Measurements from ENCODE around the gene LDB1.

The LDB1 gene

GRCh38 chr10:102120142-102120990 is at the start of gene LDB1:
TSS of gene LDB1 (minus strand) at chr10:102120368. CDS start at chr10:102120110, 258 bp downstream.
- peak; percentile 51 to 57 for DNase-seq (ENCODE audit: low read depth in 2 of 2)

- no peak for DNase-seq (ENCODE audit: low read depth in 2 of 2)
These were observed 47.7 kb upstream of the LDB1 start for GRCh38 chr10:102167861-102168260.

- no peak for DNase-seq (ENCODE audit: low read depth in 2 of 2)
These were observed 43.3 kb upstream of the LDB1 start for GRCh38 chr10:102163342-102163989.

GRCh38 chr10:102159831-102160230 is 39.7 kb upstream of the LDB1 start:
- DNase-seq (ENCODE audit: low read depth in 2 of 2): no peak

- no peak for DNase-seq (ENCODE audit: low read depth in 2 of 2)
These were observed 39.0 kb upstream of the LDB1 start for GRCh38 chr10:102159051-102159597.

- DNase-seq (ENCODE audit: low read depth in 2 of 2): no peak
These were observed 37.1 kb upstream of the LDB1 start for GRCh38 chr10:102157224-102157623.

- no peak for DNase-seq (ENCODE audit: low read depth in 2 of 2)
These were observed 34.4 kb upstream of the LDB1 start for GRCh38 chr10:102154466-102155116.

GRCh38 chr10:102153093-102153620 is 33.0 kb upstream of the LDB1 start:
- DNase-seq (ENCODE audit: low read depth in 2 of 2): no peak

- DNase-seq (ENCODE audit: low read depth in 2 of 2): peak; percentile 11 to 25
These were observed 32.4 kb upstream of the LDB1 start for GRCh38 chr10:102152545-102152890.

- DNase-seq (ENCODE audit: low read depth in 2 of 2): peak; percentile 99 to 100
These were observed 31.8 kb upstream of the LDB1 start, which contains the start of gene NOLC1 for GRCh38 chr10:102151774-102152544. TSS of gene NOLC1 (plus strand) at chr10:102152389. CDS start at chr10:102152411, 22 bp downstream.

GRCh38 chr10:102150970-102151773 is 31.0 kb upstream of the LDB1 start:
- no peak for DNase-seq (ENCODE audit: low read depth in 2 of 2)

- no peak for DNase-seq (ENCODE audit: low read depth in 2 of 2)
These were observed 28.1 kb upstream of the LDB1 start for GRCh38 chr10:102148275-102148674.

GRCh38 chr10:102147561-102147960 is 27.4 kb upstream of the LDB1 start:
- no peak for DNase-seq (ENCODE audit: low read depth in 2 of 2)

GRCh38 chr10:102146971-102147428 is 26.8 kb upstream of the LDB1 start:
- DNase-seq (ENCODE audit: low read depth in 2 of 2): no peak

- DNase-seq (ENCODE audit: low read depth in 2 of 2): no peak
These were observed 21.5 kb upstream of the LDB1 start for GRCh38 chr10:102141583-102142107.

GRCh38 chr10:102140913-102141540 is 20.9 kb upstream of the LDB1 start:
- no peak for DNase-seq (ENCODE audit: low read depth in 2 of 2)

GRCh38 chr10:102140218-102140617 is 20.1 kb upstream of the LDB1 start:
- no peak for DNase-seq (ENCODE audit: low read depth in 2 of 2)

GRCh38 chr10:102139281-102140110 is 19.3 kb upstream of the LDB1 start:
- DNase-seq (ENCODE audit: low read depth in 2 of 2): no peak
